ENCODE data around the gene TBX2. TPM values are rescaled to one million over a fixed set of nuclear protein-coding genes. Genes with fewer than 3 reads are reported as not detected.

Gene TBX2
- total and polyA plus RNA-seq, 9 of the 15 experiments (the other 6 are each of a cell fraction or from before 2014, with no cell fraction given): 0.18 TPM; not detected in 8

DNA sequence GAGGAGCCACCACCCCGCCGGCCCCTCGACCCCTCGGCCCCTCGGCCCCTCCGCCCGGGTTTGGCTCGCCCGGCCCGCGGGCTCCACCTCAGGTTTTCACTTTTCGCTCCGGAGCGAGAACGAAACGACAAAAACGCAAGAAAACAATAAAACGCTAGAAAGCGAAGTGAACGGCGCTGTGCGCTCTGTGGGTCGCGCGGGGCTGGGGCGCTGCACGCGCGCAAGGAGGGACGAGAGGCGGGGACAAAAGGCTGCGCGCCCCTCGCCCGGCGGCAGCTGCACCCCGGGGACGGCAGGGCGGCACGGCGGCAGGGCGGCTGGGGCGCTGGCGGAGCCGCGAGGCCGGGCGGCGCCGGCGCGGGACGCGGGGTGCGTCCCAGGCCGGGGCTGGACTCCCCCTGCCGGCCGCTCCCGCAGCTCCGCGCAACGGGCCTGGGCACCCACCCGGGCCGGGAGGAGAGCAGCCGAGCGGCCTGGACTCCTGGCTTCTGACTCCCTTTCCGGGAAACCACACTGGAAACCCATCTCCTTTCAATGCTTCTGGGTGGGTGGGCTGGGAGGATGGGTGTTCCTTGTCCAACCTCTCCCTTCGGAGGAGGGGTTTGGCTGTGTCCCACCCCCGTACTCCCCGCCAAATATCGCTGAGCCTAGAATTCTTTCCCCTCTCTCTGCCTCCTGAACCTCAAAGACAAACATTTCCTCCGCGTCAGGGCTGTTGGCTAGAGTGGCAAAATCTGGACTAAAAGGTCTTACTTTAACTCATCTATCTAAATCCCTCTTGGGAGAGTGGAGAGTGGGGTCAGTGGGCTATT, 9.9 kb downstream of the TBX2 start:
- no TSS peak for BruUV-seq (replicated peaks)
- Histone ChIP-seq H3K4me3 (peak overlapping the region; percentile 51), H3K9ac (ENCODE audit: insufficient read depth in 1 of 2, low read depth in 2 of 2, low read length in 2 of 2) (peak overlapping the region in 1 of 2 experiments; percentile 82; a peak in 3 of 4 replicates), H3K36me3 (ENCODE audit: control insufficient read depth, insufficient read depth, low read length) (no peaks in the 10 kb centered on the region), H2AFZ (ENCODE audit: low read depth, low read length) (peak overlapping the region; percentile 87), H3K4me2 (ENCODE audit: insufficient read depth, low read length) (peak overlapping the region; percentile 71; the same call in 1 of the 2 replicates), H3K79me2 (ENCODE audit: control insufficient read depth, insufficient read depth, low read length) (no peaks in the 10 kb centered on the region), H4K20me1 (replicated peaks; ENCODE audit: control insufficient read depth, insufficient read depth, low read length) (no peaks in the 10 kb centered on the region), H3K4me1 (replicated peaks in 1 of 2; ENCODE audit: control insufficient read depth in 2 of 2, insufficient read depth in 2 of 2, low read length in 2 of 2) (peaks cover 0 to 38% of the 10 kb centered on the region in 2 experiments; a peak in 2 of 5 replicates), H3K9me3 (replicated peaks; ENCODE audit: control insufficient read depth, insufficient read depth, low read depth, low read length) (no peaks in the 10 kb centered on the region), H3K27me3 (ENCODE audit: control insufficient read depth in 2 of 2, insufficient read depth in 2 of 2, low read length in 2 of 2) (peaks cover 10 to 41% of the 10 kb centered on the region in 2 experiments; a peak in 3 of 5 replicates), H3K9me1 (ENCODE audit: control insufficient read depth, insufficient read depth, low read length) (no peaks in the 10 kb centered on the region), H3K27ac (ENCODE audit: extremely low read depth, low read depth, low read length) (no peak overlapping the region)
- peak; percentile 50 to 83 (median 82) for DNase-seq (ENCODE audit: extremely low read depth in 1 of 4, low spot score in 3 of 4)
- no peak for FAIRE-seq
- in situ Hi-C loops (cut with MboI): no loop called here
- intact Hi-C loops (cut with micrococcal nuclease): loop anchor here (10.0 kb wide), 1 partner anchor 425 kb away; no protein-coding TSS in a partner anchor
- ATAC-seq: peak; percentile 88
- ChIA-PET CTCF (ENCODE audit: low intra/inter-chr PET ratio) (interaction anchor here (0.9 kb wide), 1 partner anchor 438 kb away, joined by 5 read pairs; no protein-coding TSS in a partner anchor), POLR2A (no interaction called here)
- 2% methylated on average over 50 of the region's 73 CpGs for WGBS (ENCODE audit: insufficient coverage, low coverage, missing lambda C conversion rate)
- TF ChIP-seq, protein P1, sequence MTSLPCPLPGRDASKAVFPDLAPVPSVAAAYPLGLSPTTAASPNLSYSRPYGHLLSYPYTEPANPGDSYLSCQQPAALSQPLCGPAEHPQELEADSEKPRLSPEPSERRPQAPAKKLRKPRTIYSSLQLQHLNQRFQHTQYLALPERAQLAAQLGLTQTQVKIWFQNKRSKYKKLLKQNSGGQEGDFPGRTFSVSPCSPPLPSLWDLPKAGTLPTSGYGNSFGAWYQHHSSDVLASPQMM (CRISPR knock-in tag; IDR thresholded peaks at IDR 0.05): no peak
- TF ChIP-seq, protein P2, sequence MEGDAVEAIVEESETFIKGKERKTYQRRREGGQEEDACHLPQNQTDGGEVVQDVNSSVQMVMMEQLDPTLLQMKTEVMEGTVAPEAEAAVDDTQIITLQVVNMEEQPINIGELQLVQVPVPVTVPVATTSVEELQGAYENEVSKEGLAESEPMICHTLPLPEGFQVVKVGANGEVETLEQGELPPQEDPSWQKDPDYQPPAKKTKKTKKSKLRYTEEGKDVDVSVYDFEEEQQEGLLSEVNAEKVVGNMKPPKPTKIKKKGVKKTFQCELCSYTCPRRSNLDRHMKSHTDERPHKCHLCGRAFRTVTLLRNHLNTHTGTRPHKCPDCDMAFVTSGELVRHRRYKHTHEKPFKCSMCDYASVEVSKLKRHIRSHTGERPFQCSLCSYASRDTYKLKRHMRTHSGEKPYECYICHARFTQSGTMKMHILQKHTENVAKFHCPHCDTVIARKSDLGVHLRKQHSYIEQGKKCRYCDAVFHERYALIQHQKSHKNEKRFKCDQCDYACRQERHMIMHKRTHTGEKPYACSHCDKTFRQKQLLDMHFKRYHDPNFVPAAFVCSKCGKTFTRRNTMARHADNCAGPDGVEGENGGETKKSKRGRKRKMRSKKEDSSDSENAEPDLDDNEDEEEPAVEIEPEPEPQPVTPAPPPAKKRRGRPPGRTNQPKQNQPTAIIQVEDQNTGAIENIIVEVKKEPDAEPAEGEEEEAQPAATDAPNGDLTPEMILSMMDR (IDR thresholded peaks at IDR 0.05 in 2 of 3, conservative IDR thresholded peaks at IDR 0.05 in 1 of 3; ENCODE audit: insufficient read depth in 2 of 3, low read depth in 1 of 3, low read length in 3 of 3): peak; percentile 37 to 69 (median 53); a peak in 4 of 6 replicates
- TF ChIP-seq, protein P3, sequence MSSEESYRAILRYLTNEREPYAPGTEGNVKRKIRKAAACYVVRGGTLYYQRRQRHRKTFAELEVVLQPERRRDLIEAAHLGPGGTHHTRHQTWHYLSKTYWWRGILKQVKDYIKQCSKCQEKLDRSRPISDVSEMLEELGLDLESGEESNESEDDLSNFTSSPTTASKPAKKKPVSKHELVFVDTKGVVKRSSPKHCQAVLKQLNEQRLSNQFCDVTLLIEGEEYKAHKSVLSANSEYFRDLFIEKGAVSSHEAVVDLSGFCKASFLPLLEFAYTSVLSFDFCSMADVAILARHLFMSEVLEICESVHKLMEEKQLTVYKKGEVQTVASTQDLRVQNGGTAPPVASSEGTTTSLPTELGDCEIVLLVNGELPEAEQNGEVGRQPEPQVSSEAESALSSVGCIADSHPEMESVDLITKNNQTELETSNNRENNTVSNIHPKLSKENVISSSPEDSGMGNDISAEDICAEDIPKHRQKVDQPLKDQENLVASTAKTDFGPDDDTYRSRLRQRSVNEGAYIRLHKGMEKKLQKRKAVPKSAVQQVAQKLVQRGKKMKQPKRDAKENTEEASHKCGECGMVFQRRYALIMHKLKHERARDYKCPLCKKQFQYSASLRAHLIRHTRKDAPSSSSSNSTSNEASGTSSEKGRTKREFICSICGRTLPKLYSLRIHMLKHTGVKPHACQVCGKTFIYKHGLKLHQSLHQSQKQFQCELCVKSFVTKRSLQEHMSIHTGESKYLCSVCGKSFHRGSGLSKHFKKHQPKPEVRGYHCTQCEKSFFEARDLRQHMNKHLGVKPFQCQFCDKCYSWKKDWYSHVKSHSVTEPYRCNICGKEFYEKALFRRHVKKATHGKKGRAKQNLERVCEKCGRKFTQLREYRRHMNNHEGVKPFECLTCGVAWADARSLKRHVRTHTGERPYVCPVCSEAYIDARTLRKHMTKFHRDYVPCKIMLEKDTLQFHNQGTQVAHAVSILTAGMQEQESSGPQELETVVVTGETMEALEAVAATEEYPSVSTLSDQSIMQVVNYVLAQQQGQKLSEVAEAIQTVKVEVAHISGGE (CRISPR knock-in tag; IDR thresholded peaks at IDR 0.05): peak in 1 of 3 experiments; percentile 97; a peak in 2 of 6 replicates
- peak in 1 of 2 experiments; percentile 70; a peak in 1 of 4 replicates for TF ChIP-seq NONO (IDR thresholded peaks at IDR 0.05; ENCODE audit: low read depth in 2 of 2, low read length in 1 of 2)
- no peak for TF ChIP-seq POLR2A (conservative IDR thresholded peaks at IDR 0.05)
- TF ChIP-seq, protein P4, sequence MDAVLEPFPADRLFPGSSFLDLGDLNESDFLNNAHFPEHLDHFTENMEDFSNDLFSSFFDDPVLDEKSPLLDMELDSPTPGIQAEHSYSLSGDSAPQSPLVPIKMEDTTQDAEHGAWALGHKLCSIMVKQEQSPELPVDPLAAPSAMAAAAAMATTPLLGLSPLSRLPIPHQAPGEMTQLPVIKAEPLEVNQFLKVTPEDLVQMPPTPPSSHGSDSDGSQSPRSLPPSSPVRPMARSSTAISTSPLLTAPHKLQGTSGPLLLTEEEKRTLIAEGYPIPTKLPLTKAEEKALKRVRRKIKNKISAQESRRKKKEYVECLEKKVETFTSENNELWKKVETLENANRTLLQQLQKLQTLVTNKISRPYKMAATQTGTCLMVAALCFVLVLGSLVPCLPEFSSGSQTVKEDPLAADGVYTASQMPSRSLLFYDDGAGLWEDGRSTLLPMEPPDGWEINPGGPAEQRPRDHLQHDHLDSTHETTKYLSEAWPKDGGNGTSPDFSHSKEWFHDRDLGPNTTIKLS (IDR thresholded peaks at IDR 0.05; ENCODE audit: borderline replicate concordance, low read depth): no peak
- no peak for TF ChIP-seq SP2 (IDR thresholded peaks at IDR 0.05; ENCODE audit: extremely low read depth, low read depth, low read length, poor library complexity, severe bottlenecking)
- TF ChIP-seq LEF1 (IDR thresholded peaks at IDR 0.05): no peak
- TF ChIP-seq SIX5 (IDR thresholded peaks at IDR 0.05; ENCODE audit: borderline replicate concordance in 1 of 2, insufficient read depth in 1 of 2, low read depth in 1 of 2, low read length in 2 of 2): no peak
